Measurements from ENCODE around the gene PHLDA3. TPM values are rescaled to one million over a fixed set of nuclear protein-coding genes. Genes with fewer than 3 reads are reported as not detected.

The PHLDA3 gene
- total and polyA plus RNA-seq, 10 donors, result 3.6 to 17.4 (median 6.8) TPM

DNA sequence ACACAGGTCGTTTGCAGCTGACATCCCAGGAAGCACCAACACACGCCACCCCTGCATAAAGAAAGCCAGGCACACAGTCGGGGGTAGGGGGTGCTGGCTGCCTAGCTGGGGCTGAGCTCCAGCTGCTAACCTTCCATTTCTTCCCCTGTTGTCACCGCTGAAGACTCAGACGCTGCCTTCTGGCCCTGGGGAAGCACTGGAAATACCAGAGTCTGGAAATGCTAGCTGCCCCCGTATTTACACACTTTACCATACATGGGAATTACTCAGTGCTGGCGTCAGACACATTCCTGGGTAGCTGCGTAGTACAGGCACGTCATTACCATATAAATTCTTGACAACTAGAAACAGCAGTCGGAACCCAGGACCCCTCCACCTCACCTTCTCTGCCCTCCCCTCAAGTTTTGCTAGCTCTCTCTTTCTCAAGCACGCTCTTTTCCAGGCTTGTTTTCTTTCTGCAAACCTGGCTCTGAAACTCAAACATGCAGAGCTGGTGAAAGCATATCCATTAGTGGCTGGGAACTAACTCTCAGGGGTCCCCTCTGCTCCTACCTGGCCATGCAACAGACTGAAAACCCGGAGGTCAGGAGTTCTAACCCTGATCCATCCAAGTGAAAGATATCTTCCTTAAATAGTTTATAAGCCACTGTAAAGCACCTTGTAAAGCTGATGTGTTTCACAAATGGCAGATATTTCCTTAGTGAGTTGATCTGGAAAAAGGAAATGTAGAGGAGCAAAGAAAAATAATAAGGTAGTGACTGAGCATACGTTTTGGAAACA is 34.6 kb upstream of the PHLDA3 start:
- peak; percentile 51 for DNase-seq
- H3K27me3 ChIP-seq (replicated peaks in 1 of 7), result no peaks in the 10 kb centered on the region
- intact Hi-C loops (cut with DNase I; ENCODE audit: low total_unique reads), result no loop called here

DNA sequence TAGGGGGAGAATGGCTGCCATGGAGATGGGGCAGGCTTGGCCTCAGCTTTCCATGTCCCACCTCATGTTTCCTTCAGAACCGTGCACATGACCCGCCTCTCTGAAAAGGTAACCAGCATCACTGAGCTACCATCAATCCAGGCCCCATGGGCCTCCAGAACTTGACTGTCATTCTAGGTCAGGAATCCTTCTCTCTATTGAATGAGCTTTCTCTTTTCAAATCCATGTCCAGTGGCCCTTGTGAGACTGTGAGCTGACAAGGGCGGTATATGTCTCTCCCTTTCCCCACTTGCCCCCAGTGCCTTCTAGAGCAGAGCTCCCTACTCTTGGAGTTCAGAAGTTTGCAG is 33.5 kb upstream of the PHLDA3 start:
- intact Hi-C loops (cut with DNase I; ENCODE audit: low total_unique reads), result no loop called here
- H3K4me3 ChIP-seq, result no peak overlapping the region
- peak overlapping the region in 7 of 8 donors; percentile 41 to 93 (median 89) for H3K27ac ChIP-seq
- H3K27me3 ChIP-seq (replicated peaks in 1 of 7), result no peaks in the 10 kb centered on the region
- no peaks in the 10 kb centered on the region for H3K9me3 ChIP-seq
- peaks cover 0 to 43% (median 0%) of the 10 kb centered on the region in 6 donors for H3K36me3 ChIP-seq
- H3K4me1 ChIP-seq, result peaks cover 17 to 99% (median 55%) of the 10 kb centered on the region in 6 donors
- TF ChIP-seq, protein P1, sequence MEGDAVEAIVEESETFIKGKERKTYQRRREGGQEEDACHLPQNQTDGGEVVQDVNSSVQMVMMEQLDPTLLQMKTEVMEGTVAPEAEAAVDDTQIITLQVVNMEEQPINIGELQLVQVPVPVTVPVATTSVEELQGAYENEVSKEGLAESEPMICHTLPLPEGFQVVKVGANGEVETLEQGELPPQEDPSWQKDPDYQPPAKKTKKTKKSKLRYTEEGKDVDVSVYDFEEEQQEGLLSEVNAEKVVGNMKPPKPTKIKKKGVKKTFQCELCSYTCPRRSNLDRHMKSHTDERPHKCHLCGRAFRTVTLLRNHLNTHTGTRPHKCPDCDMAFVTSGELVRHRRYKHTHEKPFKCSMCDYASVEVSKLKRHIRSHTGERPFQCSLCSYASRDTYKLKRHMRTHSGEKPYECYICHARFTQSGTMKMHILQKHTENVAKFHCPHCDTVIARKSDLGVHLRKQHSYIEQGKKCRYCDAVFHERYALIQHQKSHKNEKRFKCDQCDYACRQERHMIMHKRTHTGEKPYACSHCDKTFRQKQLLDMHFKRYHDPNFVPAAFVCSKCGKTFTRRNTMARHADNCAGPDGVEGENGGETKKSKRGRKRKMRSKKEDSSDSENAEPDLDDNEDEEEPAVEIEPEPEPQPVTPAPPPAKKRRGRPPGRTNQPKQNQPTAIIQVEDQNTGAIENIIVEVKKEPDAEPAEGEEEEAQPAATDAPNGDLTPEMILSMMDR (IDR thresholded peaks at IDR 0.05 in 8 of 11, conservative IDR thresholded peaks at IDR 0.05 in 3 of 11), result no peak
- TF ChIP-seq POLR2AphosphoS5 (IDR thresholded peaks at IDR 0.05), result peak in 1 of 3 donors; percentile 19
- WGBS, 5 donors, result 68 to 86% (median 82%) methylated on average over 3 of the region's 3 CpGs
- peak; percentile 16 for DNase-seq

More for the DNA sequence above, 34.6 kb upstream of the PHLDA3 start:
- 66 to 74% (median 71%) methylated on average over 13 of the region's 13 CpGs for WGBS, 5 donors
- H3K27ac ChIP-seq, result peak overlapping the region in 7 of 8 donors; percentile 72 to 93 (median 89)
- H3K9me3 ChIP-seq, result no peaks in the 10 kb centered on the region
- H3K4me1 ChIP-seq, result peaks cover 17 to 95% (median 55%) of the 10 kb centered on the region in 6 donors
- peaks cover 0 to 32% (median 0%) of the 10 kb centered on the region in 6 donors for H3K36me3 ChIP-seq
- TF ChIP-seq, protein P1 (IDR thresholded peaks at IDR 0.05 in 8 of 11, conservative IDR thresholded peaks at IDR 0.05 in 3 of 11), result no peak
- TF ChIP-seq POLR2AphosphoS5 (IDR thresholded peaks at IDR 0.05), result peak in 2 of 3 donors; percentile 69 to 84
- H3K4me3 ChIP-seq, result peak overlapping the region in 3 of 8 donors; percentile 3 to 92 (median 68)

DNA sequence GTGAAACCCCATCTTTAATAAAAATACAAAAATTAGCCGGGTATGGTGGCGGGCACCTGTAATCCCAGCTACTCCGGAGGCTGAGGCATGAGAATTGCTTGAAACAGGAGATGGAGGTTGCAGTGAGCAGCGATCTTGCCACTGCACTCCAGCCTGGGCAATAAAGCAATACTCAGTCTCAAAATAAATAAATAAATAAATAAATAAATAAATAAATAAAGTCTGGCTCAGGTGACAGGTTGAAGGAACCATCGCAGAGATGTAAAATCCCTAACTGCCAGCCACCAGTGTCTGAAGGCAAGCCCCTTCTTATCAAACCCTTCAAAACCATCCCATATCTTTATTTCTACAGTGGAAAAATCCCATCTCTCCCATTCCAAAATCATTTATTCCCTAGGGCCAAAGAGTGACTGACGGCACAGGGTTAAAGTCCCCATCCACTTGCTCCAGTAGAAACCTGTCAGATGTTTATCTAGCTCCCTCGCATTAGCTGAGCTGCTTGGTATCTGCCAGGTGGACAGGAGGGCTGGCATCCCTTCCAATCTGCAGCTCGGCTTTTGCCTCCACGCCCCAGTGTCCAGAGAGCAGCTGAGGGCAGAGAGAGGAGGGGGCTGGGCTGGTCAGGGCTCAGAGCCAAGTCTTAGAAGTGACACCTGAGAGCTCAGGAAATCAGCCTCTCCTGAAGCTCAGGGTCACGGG is 33.0 kb upstream of the PHLDA3 start:
- peaks cover 17 to 93% (median 51%) of the 10 kb centered on the region in 6 donors for H3K4me1 ChIP-seq

More for the DNA sequence above, 33.0 kb upstream of the PHLDA3 start:
- intact Hi-C loops (cut with DNase I; ENCODE audit: low total_unique reads), result no loop called here
- H3K36me3 ChIP-seq, result peaks cover 0 to 46% (median 0%) of the 10 kb centered on the region in 6 donors
- DNase-seq, result peak; percentile 30
- peak overlapping the region in 7 of 8 donors; percentile 44 to 93 (median 89) for H3K27ac ChIP-seq
- TF ChIP-seq POLR2A (IDR thresholded peaks at IDR 0.05), result no peak
- TF ChIP-seq, protein P1 (IDR thresholded peaks at IDR 0.05 in 8 of 11, conservative IDR thresholded peaks at IDR 0.05 in 3 of 11), result no peak
- TF ChIP-seq POLR2AphosphoS5 (IDR thresholded peaks at IDR 0.05), result no peak
- no peaks in the 10 kb centered on the region for H3K27me3 ChIP-seq (replicated peaks in 1 of 7)
- WGBS, 5 donors, result 81 to 98% (median 93%) methylated on average over 8 to 10 of the region's 10 CpGs
- no peak overlapping the region for H3K4me3 ChIP-seq
- no peaks in the 10 kb centered on the region for H3K9me3 ChIP-seq
